ENCODE data around the gene SFT2D1. TPM values are rescaled to one million over a fixed set of nuclear protein-coding genes. Genes with fewer than 3 reads are reported as not detected.
"Not testable (repeated sequence)": the region's sequence is repeated elsewhere in the genome, so short reads cannot be mapped to it uniquely, and the experiment has no call there.

The SFT2D1 gene
- total RNA-seq, 1 experiment from 2014 or later, result 82.4 TPM

DNA sequence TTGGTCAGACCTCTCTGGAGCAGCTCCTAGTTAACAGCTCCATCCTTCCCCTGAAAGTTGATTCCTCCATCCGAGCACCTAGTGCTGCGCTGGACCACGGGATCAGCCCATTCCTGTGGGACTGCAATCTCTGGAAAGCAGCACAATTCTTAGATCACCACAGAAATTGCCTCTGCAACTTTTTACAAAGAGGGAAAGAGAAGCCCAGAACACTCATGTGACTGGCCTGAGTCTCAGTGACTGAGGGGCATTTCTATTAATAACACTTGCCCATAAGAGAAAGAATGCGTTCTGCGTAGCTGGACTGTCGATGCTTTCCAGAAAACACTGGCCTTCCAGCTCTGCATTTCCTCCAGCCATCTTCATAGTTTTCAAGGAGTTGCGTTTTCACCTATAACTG is 22.1 kb upstream of the SFT2D1 start:
- CTCF ChIA-PET, result no interaction called here
- TF ChIP-seq, protein P1, sequence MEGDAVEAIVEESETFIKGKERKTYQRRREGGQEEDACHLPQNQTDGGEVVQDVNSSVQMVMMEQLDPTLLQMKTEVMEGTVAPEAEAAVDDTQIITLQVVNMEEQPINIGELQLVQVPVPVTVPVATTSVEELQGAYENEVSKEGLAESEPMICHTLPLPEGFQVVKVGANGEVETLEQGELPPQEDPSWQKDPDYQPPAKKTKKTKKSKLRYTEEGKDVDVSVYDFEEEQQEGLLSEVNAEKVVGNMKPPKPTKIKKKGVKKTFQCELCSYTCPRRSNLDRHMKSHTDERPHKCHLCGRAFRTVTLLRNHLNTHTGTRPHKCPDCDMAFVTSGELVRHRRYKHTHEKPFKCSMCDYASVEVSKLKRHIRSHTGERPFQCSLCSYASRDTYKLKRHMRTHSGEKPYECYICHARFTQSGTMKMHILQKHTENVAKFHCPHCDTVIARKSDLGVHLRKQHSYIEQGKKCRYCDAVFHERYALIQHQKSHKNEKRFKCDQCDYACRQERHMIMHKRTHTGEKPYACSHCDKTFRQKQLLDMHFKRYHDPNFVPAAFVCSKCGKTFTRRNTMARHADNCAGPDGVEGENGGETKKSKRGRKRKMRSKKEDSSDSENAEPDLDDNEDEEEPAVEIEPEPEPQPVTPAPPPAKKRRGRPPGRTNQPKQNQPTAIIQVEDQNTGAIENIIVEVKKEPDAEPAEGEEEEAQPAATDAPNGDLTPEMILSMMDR (IDR thresholded peaks at IDR 0.05; ENCODE audit: unreplicated experiment), result no peak
- Mint-ChIP-seq H3K9me3 (ENCODE audit: low read depth, unreplicated experiment) (no peaks in the 10 kb centered on the region), H3K36me3 (ENCODE audit: insufficient read depth, unreplicated experiment) (peaks cover 5% of the 10 kb centered on the region), H3K4me3 (ENCODE audit: low read depth, unreplicated experiment) (no peak overlapping the region), H3K27ac (ENCODE audit: unreplicated experiment) (no peak overlapping the region), H3K4me1 (ENCODE audit: low read depth, unreplicated experiment) (peaks cover 7% of the 10 kb centered on the region), H3K27me3 (ENCODE audit: unreplicated experiment) (no peaks in the 10 kb centered on the region)
- no peak for DNase-seq
- no TSS peak for BruUV-seq (replicated peaks)
- intact Hi-C loops (cut with micrococcal nuclease; ENCODE audit: unreplicated experiment), result no loop called here

DNA sequence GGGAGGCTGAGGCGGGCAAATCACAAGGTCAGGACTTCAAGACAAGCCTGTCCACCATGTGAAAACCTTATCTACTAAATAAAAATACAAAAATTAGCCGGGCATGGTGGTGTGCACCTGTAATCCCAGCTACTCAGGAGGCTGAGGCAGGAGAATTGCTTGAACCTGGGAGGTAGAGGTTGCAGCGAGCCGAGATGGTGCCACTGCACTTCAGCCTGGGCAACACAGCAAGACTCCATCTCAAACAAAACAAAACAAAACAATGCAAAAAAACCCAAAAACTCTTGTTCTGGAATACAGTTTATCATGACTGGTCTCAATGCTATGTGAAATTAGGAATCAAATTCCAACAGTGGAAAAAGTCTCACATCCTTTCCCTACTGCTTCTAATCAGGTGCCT is 20.1 kb upstream of the SFT2D1 start:
- H3K4me3 Mint-ChIP-seq (ENCODE audit: low read depth, unreplicated experiment); intact Hi-C loops (cut with micrococcal nuclease; ENCODE audit: unreplicated experiment); H3K9me3 Mint-ChIP-seq (ENCODE audit: low read depth, unreplicated experiment); H3K4me1 Mint-ChIP-seq (ENCODE audit: low read depth, unreplicated experiment); H3K27ac Mint-ChIP-seq (ENCODE audit: unreplicated experiment); CTCF ChIA-PET; H3K36me3 Mint-ChIP-seq (ENCODE audit: insufficient read depth, unreplicated experiment); DNase-seq; BruUV-seq (replicated peaks); H3K27me3 Mint-ChIP-seq (ENCODE audit: unreplicated experiment): not testable (repeated sequence)

DNA sequence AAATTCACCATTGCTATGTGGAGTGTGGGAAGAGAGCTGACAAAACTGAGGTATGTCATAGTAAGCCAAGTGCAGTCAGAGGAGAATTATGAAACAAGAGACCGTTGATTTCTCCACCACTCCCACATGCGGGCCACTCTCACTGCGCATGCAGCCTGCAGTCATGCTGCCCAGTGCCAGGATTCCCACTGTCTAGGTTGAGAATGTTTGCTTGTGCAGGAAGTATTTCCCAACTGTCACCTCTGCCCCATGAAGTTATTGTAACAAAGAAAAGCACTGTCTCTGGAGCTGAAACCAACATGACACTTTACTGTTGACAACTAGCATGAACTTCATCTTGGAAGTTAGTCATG is 18.7 kb upstream of the SFT2D1 start:
- Mint-ChIP-seq H3K27me3 (ENCODE audit: unreplicated experiment) (no peaks in the 10 kb centered on the region), H3K4me3 (ENCODE audit: low read depth, unreplicated experiment) (no peak overlapping the region), H3K4me1 (ENCODE audit: low read depth, unreplicated experiment) (peaks cover 7% of the 10 kb centered on the region), H3K27ac (ENCODE audit: unreplicated experiment) (no peak overlapping the region), H3K36me3 (ENCODE audit: insufficient read depth, unreplicated experiment) (peaks cover 5% of the 10 kb centered on the region), H3K9me3 (ENCODE audit: low read depth, unreplicated experiment) (no peaks in the 10 kb centered on the region)
- CTCF ChIA-PET, result interaction anchor here (1.1 kb wide), 1 partner anchor 21 kb away, joined by 4 read pairs; no protein-coding TSS in a partner anchor
- peak; percentile 51 for DNase-seq
- TF ChIP-seq, protein P1 (IDR thresholded peaks at IDR 0.05; ENCODE audit: unreplicated experiment), result no peak
- intact Hi-C loops (cut with micrococcal nuclease; ENCODE audit: unreplicated experiment), result no loop called here
- BruUV-seq (replicated peaks), result no TSS peak

DNA sequence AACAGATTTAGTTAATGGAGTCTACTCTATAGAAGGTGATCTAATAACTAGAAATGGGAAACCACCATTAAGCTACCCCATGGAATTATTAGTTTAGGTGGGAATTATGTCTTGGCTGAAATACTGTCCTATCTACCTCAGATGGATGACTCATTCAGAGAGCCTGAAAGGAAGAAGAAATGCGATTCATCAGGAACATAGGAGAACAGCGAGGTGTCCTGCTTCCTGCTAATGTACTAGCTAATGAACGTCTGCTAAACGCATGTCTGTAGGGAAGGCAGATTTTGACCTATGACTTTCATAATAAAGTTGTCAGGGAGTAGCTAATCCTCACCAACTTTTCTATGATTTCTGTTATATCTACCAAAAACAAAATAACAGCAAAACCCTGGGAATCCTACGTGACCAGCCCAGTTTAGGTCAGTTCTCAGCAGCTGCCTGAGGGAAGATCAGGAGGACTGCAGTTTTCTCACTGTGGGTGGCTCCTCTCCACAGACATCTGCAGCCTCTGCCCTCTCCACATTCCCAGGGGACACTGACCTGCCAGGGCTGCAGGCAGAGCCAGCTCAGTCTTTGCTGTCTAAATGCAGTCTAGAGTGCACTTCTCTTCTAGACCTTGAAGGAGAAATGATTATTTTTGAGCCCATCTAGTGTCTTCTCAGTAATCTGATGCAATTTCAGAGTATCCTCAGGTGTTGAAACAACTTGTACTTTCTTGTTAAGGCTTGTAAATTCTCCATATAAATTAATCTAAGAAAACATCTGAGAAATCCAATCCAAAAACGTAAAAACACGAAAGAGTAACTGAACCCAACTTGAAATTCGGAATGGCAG is 18.1 kb upstream of the SFT2D1 start:
- no peak overlapping the region for H3K4me3 Mint-ChIP-seq (ENCODE audit: low read depth, unreplicated experiment)
- TF ChIP-seq, protein P1 (IDR thresholded peaks at IDR 0.05; ENCODE audit: unreplicated experiment), result no peak
- no TSS peak for BruUV-seq (replicated peaks)
- CTCF ChIA-PET, result interaction anchor here (1.1 kb wide), 1 partner anchor 21 kb away, joined by 4 read pairs; no protein-coding TSS in a partner anchor
- peaks cover 7% of the 10 kb centered on the region for H3K4me1 Mint-ChIP-seq (ENCODE audit: low read depth, unreplicated experiment)
- no peak for DNase-seq
- no peaks in the 10 kb centered on the region for H3K27me3 Mint-ChIP-seq (ENCODE audit: unreplicated experiment)
- intact Hi-C loops (cut with micrococcal nuclease; ENCODE audit: unreplicated experiment), result no loop called here
- H3K36me3 Mint-ChIP-seq (ENCODE audit: insufficient read depth, unreplicated experiment), result peaks cover 5% of the 10 kb centered on the region
- no peaks in the 10 kb centered on the region for H3K9me3 Mint-ChIP-seq (ENCODE audit: low read depth, unreplicated experiment)
- H3K27ac Mint-ChIP-seq (ENCODE audit: unreplicated experiment), result no peak overlapping the region

DNA sequence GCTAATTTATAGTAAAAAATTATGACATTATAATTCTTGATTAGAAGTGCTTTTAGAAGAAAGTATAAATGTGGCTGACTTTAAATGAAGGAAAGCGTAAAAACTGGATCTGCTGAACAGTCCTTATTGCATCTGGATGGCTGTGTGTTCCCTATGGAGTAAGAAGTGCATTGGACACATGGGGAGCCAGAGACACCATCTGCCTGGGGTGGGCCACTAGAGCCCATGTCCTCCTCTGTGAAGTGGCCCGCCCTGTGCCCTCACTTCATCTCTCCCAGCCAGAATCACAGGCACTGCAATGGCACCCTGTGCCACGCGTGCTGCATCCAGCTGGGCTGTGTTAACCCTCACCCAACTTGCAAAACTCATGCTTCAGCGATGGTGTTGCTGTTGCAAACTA is 13.2 kb upstream of the SFT2D1 start:
- Mint-ChIP-seq H3K9me3 (ENCODE audit: low read depth, unreplicated experiment) (no peaks in the 10 kb centered on the region), H3K36me3 (ENCODE audit: insufficient read depth, unreplicated experiment) (no peaks in the 10 kb centered on the region), H3K27ac (ENCODE audit: unreplicated experiment) (no peak overlapping the region), H3K4me1 (ENCODE audit: low read depth, unreplicated experiment) (peaks cover 14% of the 10 kb centered on the region), H3K27me3 (ENCODE audit: unreplicated experiment) (no peaks in the 10 kb centered on the region), H3K4me3 (ENCODE audit: low read depth, unreplicated experiment) (no peak overlapping the region)
- TF ChIP-seq, protein P1 (IDR thresholded peaks at IDR 0.05; ENCODE audit: unreplicated experiment), result no peak
- CTCF ChIA-PET, result no interaction called here
- BruUV-seq (replicated peaks), result no TSS peak
- intact Hi-C loops (cut with micrococcal nuclease; ENCODE audit: unreplicated experiment), result no loop called here
- DNase-seq, result no peak

Data from Calu3 (cell line).